DND-41 (cell line): ENCODE data around the gene LAPTM4A.

Source experiments
- ATAC-seq: fragments of 200-7000 bp; cut with Tn5 transposase; 3 replicates; pipeline ENCODE4 v1.9.1; 2021; ENCODE audit warnings: low read depth; ENCODE audit not compliant: insufficient read depth
- DNase-seq: peaks from one replicate; pipeline ENCODE4 v3.0.0-alpha.2; 2020
- H2AFZ ChIP-seq: 2 replicates; pipeline ENCODE4 v1.6.0; 2012; ENCODE audit warnings: low read depth, low read length
- H3K27ac ChIP-seq: 2 replicates; pipeline ENCODE4 v1.5.1; 2012; ENCODE audit warnings: low read length, inconsistent platforms
- H3K27me3 ChIP-seq: fragments of 200-600 bp; sonication (generic); 2 replicates; pipeline ENCODE4 v1.6.0; 2012; ENCODE audit warnings: low read length, mild to moderate bottlenecking, inconsistent platforms; ENCODE audit not compliant: insufficient read depth, poor library complexity
- H3K36me3 ChIP-seq: 2 replicates; pipeline ENCODE4 v1.5.1; 2012; ENCODE audit warnings: low read length, inconsistent platforms; ENCODE audit not compliant: insufficient read depth
- H3K4me1 ChIP-seq: 2 replicates; pipeline ENCODE4 v1.5.1; 2012; ENCODE audit warnings: mild to moderate bottlenecking, low read length; ENCODE audit not compliant: insufficient read depth
- H3K4me2 ChIP-seq: 2 replicates; pipeline ENCODE4 v1.6.0; 2012; ENCODE audit warnings: mild to moderate bottlenecking, moderate library complexity, low read length, inconsistent platforms; ENCODE audit not compliant: insufficient read depth
- H3K4me3 ChIP-seq, 2 experiments: fragments of 200-600 bp in 1 of 2; shearing (Covaris generic) in 1 of 2; 2 replicates each; pipeline ENCODE4 v1.5.1; 2012 to 2016; ENCODE audit warnings: inconsistent platforms in 2 of 2, low read length in 2 of 2, mild to moderate bottlenecking in 2 of 2, low read depth in 1 of 2, moderate library complexity in 1 of 2
- H3K79me2 ChIP-seq: 2 replicates; pipeline ENCODE4 v1.6.0; 2012; ENCODE audit warnings: low read length, inconsistent platforms; ENCODE audit not compliant: insufficient read depth
- H3K9ac ChIP-seq: 2 replicates; pipeline ENCODE4 v1.6.0; 2012; ENCODE audit warnings: low read depth, mild to moderate bottlenecking, inconsistent platforms, low read length, moderate library complexity
- H3K9me3 ChIP-seq: 2 replicates; pipeline ENCODE4 v1.5.1; 2012; ENCODE audit warnings: low read length, moderate library complexity, mild to moderate bottlenecking, inconsistent platforms; ENCODE audit not compliant: insufficient read depth, severe bottlenecking
- H4K20me1 ChIP-seq: 2 replicates; pipeline ENCODE4 v1.6.0; 2012; ENCODE audit warnings: low read length; ENCODE audit not compliant: insufficient read depth
- EZH2 ChIP-seq: IDR thresholded peaks from 3 replicates; pipeline ENCODE4 v1.6.1; 2012; ENCODE audit warnings: borderline replicate concordance, low read depth, mild to moderate bottlenecking, moderate library complexity, low read length, inconsistent platforms; ENCODE audit not compliant: severe bottlenecking
- TF ChIP-seq, protein P1 (sequence below): IDR thresholded peaks from 2 replicates; pipeline ENCODE4 v1.5.1; 2012; ENCODE audit warnings: borderline replicate concordance, low read length, moderate library complexity, mild to moderate bottlenecking; ENCODE audit not compliant: poor library complexity, severe bottlenecking; ENCODE audit errors: extremely low read depth

The LAPTM4A gene

DNA sequence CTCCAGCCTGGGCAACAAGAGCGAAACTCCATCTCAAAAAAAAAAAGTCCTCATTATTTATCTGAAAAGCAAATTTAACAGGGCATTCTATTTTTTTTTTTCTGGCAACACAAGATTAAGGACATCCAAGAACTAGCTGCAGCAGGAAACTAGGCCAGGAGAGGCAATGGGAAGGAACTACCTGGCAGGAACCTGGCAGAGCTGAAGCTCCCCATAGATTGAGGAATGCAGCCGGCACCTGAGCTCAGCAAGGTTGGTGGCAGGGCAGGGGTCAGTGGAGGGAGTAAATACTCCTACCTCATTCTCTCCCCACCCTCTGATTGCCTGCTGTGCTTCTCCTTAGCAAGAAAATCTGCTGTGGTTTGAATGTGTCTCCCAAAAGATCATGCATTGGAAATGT is 30.4 kb upstream of the LAPTM4A start:
- no peak for TF ChIP-seq EZH2
- TF ChIP-seq, protein P1, sequence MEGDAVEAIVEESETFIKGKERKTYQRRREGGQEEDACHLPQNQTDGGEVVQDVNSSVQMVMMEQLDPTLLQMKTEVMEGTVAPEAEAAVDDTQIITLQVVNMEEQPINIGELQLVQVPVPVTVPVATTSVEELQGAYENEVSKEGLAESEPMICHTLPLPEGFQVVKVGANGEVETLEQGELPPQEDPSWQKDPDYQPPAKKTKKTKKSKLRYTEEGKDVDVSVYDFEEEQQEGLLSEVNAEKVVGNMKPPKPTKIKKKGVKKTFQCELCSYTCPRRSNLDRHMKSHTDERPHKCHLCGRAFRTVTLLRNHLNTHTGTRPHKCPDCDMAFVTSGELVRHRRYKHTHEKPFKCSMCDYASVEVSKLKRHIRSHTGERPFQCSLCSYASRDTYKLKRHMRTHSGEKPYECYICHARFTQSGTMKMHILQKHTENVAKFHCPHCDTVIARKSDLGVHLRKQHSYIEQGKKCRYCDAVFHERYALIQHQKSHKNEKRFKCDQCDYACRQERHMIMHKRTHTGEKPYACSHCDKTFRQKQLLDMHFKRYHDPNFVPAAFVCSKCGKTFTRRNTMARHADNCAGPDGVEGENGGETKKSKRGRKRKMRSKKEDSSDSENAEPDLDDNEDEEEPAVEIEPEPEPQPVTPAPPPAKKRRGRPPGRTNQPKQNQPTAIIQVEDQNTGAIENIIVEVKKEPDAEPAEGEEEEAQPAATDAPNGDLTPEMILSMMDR: no peak
- no peak overlapping the region for H3K9ac ChIP-seq

DNA sequence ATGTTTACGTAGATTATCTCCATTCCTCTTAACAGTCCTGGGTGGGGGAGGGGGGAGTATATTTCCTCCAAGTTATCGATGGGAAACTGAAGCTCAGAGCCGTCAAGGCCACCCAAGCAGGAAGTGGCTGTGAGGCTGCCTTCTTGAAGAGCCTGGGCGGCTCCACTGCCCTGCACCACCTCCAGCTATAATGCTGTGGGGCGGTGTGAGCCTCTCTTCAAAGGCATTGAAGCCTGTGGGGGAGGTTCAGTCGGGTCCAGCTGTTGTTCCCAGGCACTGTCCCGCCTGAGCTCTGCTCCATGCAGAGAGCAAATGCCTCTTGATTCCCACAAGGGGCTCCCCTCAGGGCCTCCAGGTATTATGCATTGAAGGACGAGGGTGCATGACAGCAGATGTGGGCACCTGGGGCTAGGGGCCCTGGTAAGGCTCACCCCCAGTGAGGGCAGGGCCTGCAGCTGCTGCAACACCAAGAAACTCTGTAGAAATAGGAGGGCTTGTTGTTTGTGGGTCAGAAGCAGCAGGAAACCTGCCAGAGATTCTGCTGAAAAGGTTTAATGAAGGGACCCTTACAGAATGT is 29.5 kb upstream of the LAPTM4A start:
- Histone ChIP-seq H3K36me3 (no peaks in the 10 kb centered on the region), H3K9ac (no peak overlapping the region), H3K27me3 (no peaks in the 10 kb centered on the region), H3K4me2 (no peak overlapping the region), H4K20me1 (no peaks in the 10 kb centered on the region), H3K4me3 (no peak overlapping the region), H3K27ac (no peak overlapping the region), H2AFZ (no peak overlapping the region), H3K4me1 (no peaks in the 10 kb centered on the region), H3K9me3 (no peaks in the 10 kb centered on the region), H3K79me2 (no peaks in the 10 kb centered on the region)
- ATAC-seq (no peak), DNase-seq (no peak)
- TF ChIP-seq, protein P1: no peak
- TF ChIP-seq EZH2: no peak

More for the DNA sequence above, 30.4 kb upstream of the LAPTM4A start:
- no peaks in the 10 kb centered on the region for H3K4me1 ChIP-seq
- H3K36me3 ChIP-seq: no peaks in the 10 kb centered on the region
- H4K20me1 ChIP-seq: no peaks in the 10 kb centered on the region
- ATAC-seq (no peak), DNase-seq (no peak)
- no peak overlapping the region for H3K27ac ChIP-seq
- no peaks in the 10 kb centered on the region for H3K79me2 ChIP-seq
- H3K4me3 ChIP-seq: no peak overlapping the region
- H3K9me3 ChIP-seq: no peaks in the 10 kb centered on the region
- H3K4me2 ChIP-seq: no peak overlapping the region
- no peak overlapping the region for H2AFZ ChIP-seq
- H3K27me3 ChIP-seq: no peaks in the 10 kb centered on the region

DNA sequence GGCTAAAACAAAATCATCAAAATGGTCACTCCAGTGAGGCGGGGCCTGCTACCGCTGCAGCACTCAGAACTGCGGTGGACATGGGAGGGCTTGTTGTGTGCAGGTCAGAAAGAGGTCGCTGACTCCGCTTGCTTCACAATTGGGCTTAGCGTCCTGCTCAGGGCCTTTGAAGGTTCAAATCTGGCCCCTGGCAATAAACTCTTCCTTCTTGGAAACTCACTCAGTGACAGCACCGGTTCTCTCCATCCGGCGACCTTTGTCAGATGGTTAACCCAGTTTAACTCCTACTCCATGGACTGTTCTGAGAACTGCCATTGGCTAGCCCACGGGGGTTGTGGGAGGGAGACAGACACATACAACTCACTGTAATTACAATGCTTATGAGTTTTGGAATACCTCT is 29.0 kb upstream of the LAPTM4A start:
- Histone ChIP-seq H3K27ac (no peak overlapping the region), H3K36me3 (no peaks in the 10 kb centered on the region), H3K4me3 (no peak overlapping the region), H3K4me1 (no peaks in the 10 kb centered on the region), H4K20me1 (no peaks in the 10 kb centered on the region), H2AFZ (no peak overlapping the region), H3K79me2 (no peaks in the 10 kb centered on the region), H3K9ac (no peak overlapping the region), H3K4me2 (no peak overlapping the region), H3K27me3 (no peaks in the 10 kb centered on the region), H3K9me3 (no peaks in the 10 kb centered on the region)
- no peak for DNase-seq
- ATAC-seq: no peak
- TF ChIP-seq EZH2: no peak
- TF ChIP-seq, protein P1: no peak

DNA sequence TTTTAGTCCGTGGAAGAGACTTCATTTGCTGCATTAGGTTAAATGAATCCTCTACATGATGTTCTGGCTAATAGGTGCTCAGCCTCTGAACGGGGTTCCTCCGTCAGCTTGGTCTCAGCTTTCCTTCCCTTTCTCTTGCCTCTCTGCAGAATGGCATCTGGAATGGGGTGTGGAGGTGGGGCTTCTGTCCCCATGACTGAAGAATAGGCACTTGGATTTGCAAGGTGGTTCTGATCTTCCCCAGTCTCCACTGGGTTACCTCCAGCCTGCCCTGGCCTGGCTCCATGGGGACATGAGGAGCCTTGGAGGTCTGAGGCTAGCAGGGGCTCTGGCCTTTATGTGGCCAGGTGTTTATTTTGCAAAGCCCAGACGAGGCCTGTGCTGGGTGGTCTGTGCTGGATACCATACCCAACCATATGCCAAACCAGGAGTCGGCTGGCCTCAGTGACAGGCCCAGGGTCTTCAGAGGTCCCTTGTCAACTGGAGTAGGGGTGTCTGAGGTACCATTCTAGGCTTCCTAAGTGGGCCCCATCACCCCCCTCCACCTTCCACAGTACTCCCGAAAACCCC is 28.2 kb upstream of the LAPTM4A start:
- H3K4me1 ChIP-seq: no peaks in the 10 kb centered on the region
- no peak overlapping the region for H3K4me2 ChIP-seq
- no peaks in the 10 kb centered on the region for H3K9me3 ChIP-seq
- H3K4me3 ChIP-seq: no peak overlapping the region
- H2AFZ ChIP-seq: no peak overlapping the region
- DNase-seq (no peak), ATAC-seq (no peak)
- TF ChIP-seq EZH2: no peak
- TF ChIP-seq, protein P1: no peak
- H3K36me3 ChIP-seq: no peaks in the 10 kb centered on the region
- H3K79me2 ChIP-seq: no peaks in the 10 kb centered on the region
- no peaks in the 10 kb centered on the region for H3K27me3 ChIP-seq
- H4K20me1 ChIP-seq: no peaks in the 10 kb centered on the region
- no peak overlapping the region for H3K9ac ChIP-seq
- H3K27ac ChIP-seq: no peak overlapping the region
